Type B pancreatic cell (in vitro differentiated cells): ENCODE measurements around the gene MED1. TPM values are rescaled to one million over a fixed set of nuclear protein-coding genes. Genes with fewer than 3 reads are reported as not detected.
"Not testable (repeated sequence)": the region's sequence is repeated elsewhere in the genome, so short reads cannot be mapped to it uniquely, and the experiment has no call there.

ENCODE experiments used
- DNase-seq: peaks from one replicate; pipeline ENCODE4 v3.0.0; 2021; ENCODE audit warnings: mixed read lengths; ENCODE audit not compliant: unreplicated experiment; ENCODE audit errors: extremely low spot score
- H3K27ac Mint-ChIP-seq: 2 replicates; pipeline ENCODE4 v1.8.0; 2021; ENCODE audit warnings: mild to moderate bottlenecking, mixed read lengths
- H3K27me3 Mint-ChIP-seq: 2 replicates; pipeline ENCODE4 v1.8.0; 2021; ENCODE audit warnings: mixed read lengths
- H3K36me3 Mint-ChIP-seq: 2 replicates; pipeline ENCODE4 v1.8.0; 2021; ENCODE audit warnings: mixed read lengths
- H3K4me1 Mint-ChIP-seq: one replicate; pipeline ENCODE4 v1.8.0; 2021; ENCODE audit warnings: mixed read lengths; ENCODE audit not compliant: unreplicated experiment
- H3K4me3 Mint-ChIP-seq: 2 replicates; pipeline ENCODE4 v1.8.0; 2021; ENCODE audit warnings: mild to moderate bottlenecking, mixed read lengths
- H3K9me3 Mint-ChIP-seq: 2 replicates; pipeline ENCODE4 v1.8.0; 2021; ENCODE audit warnings: mixed read lengths
- long read RNA-seq: library from polyadenylated mRNA; unstranded; transcript quantifications from one replicate; pipeline ENCODE4 v2.0.0, GENCODE V29; 2020
- total RNA-seq: library from RNA; stranded (reverse); gene quantifications from 2 replicates; pipeline ENCODE4 v1.2.1, GENCODE V29; 2021; ENCODE audit warnings: low replicate concordance
- TF ChIP-seq, protein P1 (sequence below): fragments of 200-600 bp; sonication (generic); conservative IDR thresholded peaks from 2 replicates; pipeline ENCODE4 v1.5.0; 2021; ENCODE audit warnings: antibody characterized with exemption, mild to moderate bottlenecking

The MED1 gene
- total RNA-seq: 33.7 and 46.2 TPM in 2 replicates
- long read RNA-seq, full-length matches to known transcripts: 3 of 21 reads
- long read RNA-seq, partial matches to known transcripts: 2 of 21 reads
- long read RNA-seq, other reads (novel, unspliced or antisense): 16 of 21 reads

- TF ChIP-seq, protein P1, sequence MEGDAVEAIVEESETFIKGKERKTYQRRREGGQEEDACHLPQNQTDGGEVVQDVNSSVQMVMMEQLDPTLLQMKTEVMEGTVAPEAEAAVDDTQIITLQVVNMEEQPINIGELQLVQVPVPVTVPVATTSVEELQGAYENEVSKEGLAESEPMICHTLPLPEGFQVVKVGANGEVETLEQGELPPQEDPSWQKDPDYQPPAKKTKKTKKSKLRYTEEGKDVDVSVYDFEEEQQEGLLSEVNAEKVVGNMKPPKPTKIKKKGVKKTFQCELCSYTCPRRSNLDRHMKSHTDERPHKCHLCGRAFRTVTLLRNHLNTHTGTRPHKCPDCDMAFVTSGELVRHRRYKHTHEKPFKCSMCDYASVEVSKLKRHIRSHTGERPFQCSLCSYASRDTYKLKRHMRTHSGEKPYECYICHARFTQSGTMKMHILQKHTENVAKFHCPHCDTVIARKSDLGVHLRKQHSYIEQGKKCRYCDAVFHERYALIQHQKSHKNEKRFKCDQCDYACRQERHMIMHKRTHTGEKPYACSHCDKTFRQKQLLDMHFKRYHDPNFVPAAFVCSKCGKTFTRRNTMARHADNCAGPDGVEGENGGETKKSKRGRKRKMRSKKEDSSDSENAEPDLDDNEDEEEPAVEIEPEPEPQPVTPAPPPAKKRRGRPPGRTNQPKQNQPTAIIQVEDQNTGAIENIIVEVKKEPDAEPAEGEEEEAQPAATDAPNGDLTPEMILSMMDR: no peak
- H3K27me3 Mint-ChIP-seq: no peaks in the 10 kb centered on the region
- no peaks in the 10 kb centered on the region for H3K9me3 Mint-ChIP-seq
- peak; percentile 94 for DNase-seq
- H3K27ac Mint-ChIP-seq: peak within 1 kb of the TSS; percentile 99
- H3K4me1 Mint-ChIP-seq: peaks cover 14% of the 10 kb centered on the region
- H3K4me3 Mint-ChIP-seq: peak within 1 kb of the TSS; percentile 98
- peaks cover 4% of the 10 kb centered on the region for H3K36me3 Mint-ChIP-seq
These were observed at the start of gene MED1 for GRCh38 chr17:39450847-39451581. Gene MED1, minus strand, starts transcription at chr17:39451263. Its CDS starts 201 bp downstream, at chr17:39451062.

DNA sequence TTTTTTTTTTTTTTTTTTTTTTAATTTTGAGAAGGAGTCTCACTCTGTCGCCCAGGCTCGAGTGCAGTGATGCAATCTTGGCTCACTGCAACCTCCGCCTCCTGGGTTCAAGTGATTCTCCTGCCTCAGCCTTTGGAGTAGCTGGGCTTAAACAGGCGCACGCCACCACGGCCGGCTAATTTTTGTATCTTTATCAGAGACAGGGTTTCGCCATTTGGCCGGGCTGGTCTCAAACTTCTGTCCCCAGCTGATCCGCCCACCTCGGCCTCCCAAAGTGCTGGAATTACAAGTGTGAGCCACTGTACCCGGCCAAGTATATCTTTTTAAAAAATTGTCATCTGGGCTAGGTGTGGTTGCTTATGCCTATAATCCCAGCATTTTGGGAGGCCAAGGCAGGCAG, 45.9 kb upstream of the MED1 start:
- H3K27me3 Mint-ChIP-seq, H3K9me3 Mint-ChIP-seq, H3K27ac Mint-ChIP-seq, DNase-seq, H3K4me1 Mint-ChIP-seq, H3K4me3 Mint-ChIP-seq: not testable (repeated sequence)
- peaks cover 19% of the 10 kb centered on the region for H3K36me3 Mint-ChIP-seq

DNA sequence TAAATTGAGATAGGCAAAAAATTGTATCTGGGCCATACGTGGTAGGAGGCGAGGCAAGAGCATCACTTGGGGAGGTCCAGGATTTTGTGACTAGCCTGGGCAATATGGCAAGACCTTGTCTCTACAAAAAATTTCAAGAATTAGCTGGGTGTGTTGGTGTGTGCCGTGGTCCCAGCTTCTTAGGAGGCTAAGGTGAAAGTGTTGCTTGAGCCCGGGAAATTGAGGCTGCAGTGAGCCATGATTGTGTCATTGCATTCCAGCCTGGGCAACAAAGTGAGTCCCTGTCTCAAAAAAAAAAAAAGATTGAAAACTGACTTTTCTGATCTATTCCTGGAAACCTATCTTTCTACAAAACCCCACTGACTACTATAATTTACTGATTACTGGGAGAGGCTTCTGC, 36.9 kb upstream of the MED1 start:
- no peaks in the 10 kb centered on the region for H3K27me3 Mint-ChIP-seq
- H3K4me1 Mint-ChIP-seq: no peaks in the 10 kb centered on the region
- no peak for DNase-seq
- TF ChIP-seq, protein P1: no peak
- H3K9me3 Mint-ChIP-seq: no peaks in the 10 kb centered on the region
- peaks cover 11% of the 10 kb centered on the region for H3K36me3 Mint-ChIP-seq
- no peak overlapping the region for H3K4me3 Mint-ChIP-seq
- H3K27ac Mint-ChIP-seq: peak overlapping the region; percentile 28

DNA sequence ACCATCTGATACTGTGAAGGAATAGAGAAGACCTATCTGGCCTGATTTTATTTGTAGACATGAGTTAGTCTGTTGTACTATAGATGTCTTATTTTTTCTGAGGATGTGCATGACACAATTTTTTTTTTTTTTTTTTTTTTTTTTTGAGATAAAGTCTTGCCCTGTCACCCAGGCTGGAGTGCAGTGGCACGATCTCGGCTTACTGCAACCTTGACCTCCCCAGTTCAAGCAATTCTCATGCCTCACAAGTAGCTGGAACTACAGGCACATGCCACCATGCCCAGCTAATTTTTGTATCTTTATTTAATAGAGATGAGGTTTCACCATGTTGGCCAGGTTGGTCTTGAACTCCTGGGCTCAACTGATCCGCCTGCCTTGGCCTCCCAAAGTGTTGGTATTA, 36.4 kb upstream of the MED1 start:
- not testable (repeated sequence) for H3K4me3 Mint-ChIP-seq, DNase-seq, H3K4me1 Mint-ChIP-seq, H3K27me3 Mint-ChIP-seq, H3K9me3 Mint-ChIP-seq
- Mint-ChIP-seq H3K36me3 (peaks cover 11% of the 10 kb centered on the region), H3K27ac (peak overlapping the region; percentile 28)

GRCh38 chr17:39486242-39486641, 35.2 kb upstream of the MED1 start:
- Mint-ChIP-seq H3K9me3 (no peaks in the 10 kb centered on the region), H3K4me3 (no peak overlapping the region), H3K27me3 (no peaks in the 10 kb centered on the region), H3K4me1 (no peaks in the 10 kb centered on the region), H3K27ac (peak overlapping the region; percentile 83), H3K36me3 (peaks cover 11% of the 10 kb centered on the region)
- TF ChIP-seq, protein P1: no peak
- no peak for DNase-seq

DNA sequence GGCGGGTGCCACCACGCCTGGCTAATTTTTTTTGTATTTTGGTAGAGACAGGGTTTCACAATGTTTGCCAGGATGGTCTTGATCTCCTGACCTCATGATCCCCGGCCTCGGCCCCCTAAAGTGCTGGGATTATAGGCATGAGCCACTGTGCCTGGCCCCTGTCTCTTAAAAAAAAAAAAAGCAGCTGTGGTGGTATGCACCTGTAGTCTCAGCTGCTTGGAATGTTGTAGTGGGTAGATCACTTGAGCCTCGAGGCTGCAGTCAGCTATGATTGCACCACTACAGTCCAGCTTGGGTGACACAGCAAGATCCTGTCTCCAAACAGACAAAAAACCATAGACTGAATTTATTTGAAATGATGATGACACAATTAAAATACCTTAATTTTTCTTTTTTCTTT, 34.5 kb upstream of the MED1 start:
- Mint-ChIP-seq H3K27ac (peak overlapping the region; percentile 83), H3K9me3 (no peaks in the 10 kb centered on the region), H3K4me1 (no peaks in the 10 kb centered on the region), H3K36me3 (peaks cover 10% of the 10 kb centered on the region), H3K27me3 (no peaks in the 10 kb centered on the region), H3K4me3 (no peak overlapping the region)
- TF ChIP-seq, protein P1: no peak
- DNase-seq: no peak
